Fibroblast of lung (primary cell): ENCODE measurements around the gene IGF1R. TPM values are rescaled to one million over a fixed set of nuclear protein-coding genes. Genes with fewer than 3 reads are reported as not detected.
A peak's percentile ranks its signal among the peaks of the same experiment; 100 is the strongest.

ENCODE experiments used
- DNase-seq, 2 donors: peaks; one replicate each; pipeline versions ENCODE4 v3.0.0 to v3.0.0-alpha.2; 2010; ENCODE audit warnings: low read depth in 2 of 2
- H2AFZ ChIP-seq: 2 replicates; pipeline ENCODE4 v1.5.1; 2012; ENCODE audit warnings: low read length, control low read depth, inconsistent platforms
- H3K27ac ChIP-seq: 2 replicates; pipeline ENCODE4 v1.5.1; 2011; ENCODE audit warnings: low read length, control low read depth; ENCODE audit not compliant: insufficient read depth
- H3K27me3 ChIP-seq: 2 replicates; pipeline ENCODE4 v1.5.1; 2011; ENCODE audit warnings: mild to moderate bottlenecking, low read length; ENCODE audit not compliant: control insufficient read depth, insufficient read depth
- H3K36me3 ChIP-seq: 2 replicates; pipeline ENCODE4 v1.5.1; 2011; ENCODE audit warnings: low read length; ENCODE audit not compliant: control insufficient read depth, insufficient read depth
- H3K4me1 ChIP-seq: 2 replicates; pipeline ENCODE4 v1.5.1; 2011; ENCODE audit warnings: low read length; ENCODE audit not compliant: control insufficient read depth, insufficient read depth; ENCODE audit errors: extremely low read depth
- H3K4me2 ChIP-seq: 2 replicates; pipeline ENCODE4 v1.5.1; 2011; ENCODE audit warnings: low read length, control low read depth; ENCODE audit not compliant: insufficient read depth; ENCODE audit errors: extremely low read depth
- H3K4me3 ChIP-seq, 4 experiments: fragments of 200-600 bp in 1 of 4; sonication (generic) in 1 of 4; replicated peaks in 1 of 4; 2 replicates each; pipeline ENCODE4 v1.5.1; 2011 to 2016; ENCODE audit warnings: low read length in 4 of 4, low read depth in 3 of 4, mild to moderate bottlenecking in 3 of 4, control low read depth in 2 of 4, inconsistent platforms in 1 of 4, mixed read lengths in 1 of 4; ENCODE audit not compliant: insufficient read depth in 1 of 4; ENCODE audit errors: control extremely low read depth in 1 of 4
- H3K79me2 ChIP-seq: 2 replicates; pipeline ENCODE4 v1.5.1; 2012; ENCODE audit warnings: mild to moderate bottlenecking, low read length, inconsistent platforms; ENCODE audit not compliant: control insufficient read depth, insufficient read depth
- H3K9ac ChIP-seq: 2 replicates; pipeline ENCODE4 v1.5.1; 2011; ENCODE audit warnings: mild to moderate bottlenecking, low read length, control low read depth; ENCODE audit not compliant: insufficient read depth
- H3K9me3 ChIP-seq: 2 replicates; pipeline ENCODE4 v1.5.1; 2012; ENCODE audit warnings: low read depth, low read length; ENCODE audit not compliant: control insufficient read depth, insufficient read depth
- H4K20me1 ChIP-seq: 2 replicates; pipeline ENCODE4 v1.5.1; 2011; ENCODE audit warnings: low read length; ENCODE audit not compliant: control insufficient read depth, insufficient read depth; ENCODE audit errors: extremely low read depth
- EZH2 ChIP-seq: IDR thresholded peaks from 2 replicates; pipeline ENCODE4 v1.5.1; 2012; ENCODE audit warnings: low read length, control low read depth, mild to moderate bottlenecking; ENCODE audit errors: missing control alignments
- polyA plus RNA-seq, 2 donors: library from polyadenylated mRNA; depleted of rRNA in 1 of 2; stranded (reverse) in 1 of 2; unstranded in 1 of 2; fragments of >200 nt; gene quantifications; 2 replicates each; pipeline ENCODE4 v1.2.1, GENCODE V29; 2011 to 2012; ENCODE audit warnings: missing spikeins in 1 of 2
- total RNA-seq: library from RNA; depleted of rRNA; stranded (reverse); fragments of >200 nt; gene quantifications from 2 replicates; pipeline ENCODE4 v1.2.1, GENCODE V29; 2014
- TF ChIP-seq, protein P1 (sequence below), 2 donors: IDR thresholded peaks in 1 of 2; conservative IDR thresholded peaks in 1 of 2; 1 replicate in 1 of 2; 2 replicates in 1 of 2; pipeline ENCODE4 v1.5.1; 2011 to 2012; ENCODE audit warnings: low read length in 2 of 2, control low read depth in 1 of 2, inconsistent platforms in 1 of 2, low read depth in 1 of 2, mild to moderate bottlenecking in 1 of 2

The IGF1R gene
- total and polyA plus RNA-seq, 2 donors (not counting 1 experiment from before 2014, with no cell fraction given): 14.6 to 28.6 TPM

DNA sequence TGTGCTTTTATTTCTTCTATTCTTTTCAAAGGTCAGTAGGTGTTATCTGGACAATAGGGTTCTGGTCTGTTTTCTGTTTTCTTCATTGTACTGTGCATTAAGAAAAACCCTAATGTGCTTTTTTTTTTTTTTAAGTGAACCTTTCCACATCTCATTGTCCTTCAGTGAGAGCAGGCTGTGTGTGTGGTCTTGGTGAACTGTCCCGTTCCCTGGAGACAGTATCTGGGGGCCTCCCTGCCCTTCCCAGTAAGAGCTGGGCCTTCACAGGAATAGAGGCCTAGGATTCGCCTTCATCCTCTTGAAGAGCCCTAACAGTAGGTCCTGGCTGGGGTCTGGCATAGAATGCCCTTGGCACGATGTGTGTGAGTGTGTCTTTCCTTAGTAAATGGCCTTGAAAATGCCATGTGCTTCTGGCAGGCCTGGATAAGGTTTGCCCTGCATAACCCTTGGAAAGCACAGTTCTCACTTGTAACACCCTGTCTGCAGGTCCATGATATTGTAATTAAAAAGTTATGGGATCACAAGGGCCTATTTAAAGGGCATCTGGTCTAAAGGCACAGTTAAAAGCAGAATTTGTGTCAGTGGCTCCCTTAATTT lies 81.2 kb downstream of the IGF1R start:
- no peak for TF ChIP-seq EZH2
- TF ChIP-seq, protein P1, sequence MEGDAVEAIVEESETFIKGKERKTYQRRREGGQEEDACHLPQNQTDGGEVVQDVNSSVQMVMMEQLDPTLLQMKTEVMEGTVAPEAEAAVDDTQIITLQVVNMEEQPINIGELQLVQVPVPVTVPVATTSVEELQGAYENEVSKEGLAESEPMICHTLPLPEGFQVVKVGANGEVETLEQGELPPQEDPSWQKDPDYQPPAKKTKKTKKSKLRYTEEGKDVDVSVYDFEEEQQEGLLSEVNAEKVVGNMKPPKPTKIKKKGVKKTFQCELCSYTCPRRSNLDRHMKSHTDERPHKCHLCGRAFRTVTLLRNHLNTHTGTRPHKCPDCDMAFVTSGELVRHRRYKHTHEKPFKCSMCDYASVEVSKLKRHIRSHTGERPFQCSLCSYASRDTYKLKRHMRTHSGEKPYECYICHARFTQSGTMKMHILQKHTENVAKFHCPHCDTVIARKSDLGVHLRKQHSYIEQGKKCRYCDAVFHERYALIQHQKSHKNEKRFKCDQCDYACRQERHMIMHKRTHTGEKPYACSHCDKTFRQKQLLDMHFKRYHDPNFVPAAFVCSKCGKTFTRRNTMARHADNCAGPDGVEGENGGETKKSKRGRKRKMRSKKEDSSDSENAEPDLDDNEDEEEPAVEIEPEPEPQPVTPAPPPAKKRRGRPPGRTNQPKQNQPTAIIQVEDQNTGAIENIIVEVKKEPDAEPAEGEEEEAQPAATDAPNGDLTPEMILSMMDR (conservative IDR thresholded peaks at IDR 0.05 in 1 of 2, IDR thresholded peaks at IDR 0.05 in 1 of 2; ENCODE audit: low read depth in 1 of 2, low read length in 2 of 2): no peak
- H3K36me3 ChIP-seq: no peaks in the 10 kb centered on the region
- H3K79me2 ChIP-seq: peaks cover 66% of the 10 kb centered on the region
- H3K4me3 ChIP-seq: no peak overlapping the region
- H2AFZ ChIP-seq: no peak overlapping the region
- no peak overlapping the region for H3K9ac ChIP-seq
- no peak for DNase-seq
- peak overlapping the region; percentile 95 for H3K27ac ChIP-seq
- H4K20me1 ChIP-seq: no peaks in the 10 kb centered on the region
- no peak overlapping the region for H3K4me2 ChIP-seq
- no peaks in the 10 kb centered on the region for H3K27me3 ChIP-seq
- peaks cover 23% of the 10 kb centered on the region for H3K4me1 ChIP-seq
- H3K9me3 ChIP-seq: no peaks in the 10 kb centered on the region

DNA sequence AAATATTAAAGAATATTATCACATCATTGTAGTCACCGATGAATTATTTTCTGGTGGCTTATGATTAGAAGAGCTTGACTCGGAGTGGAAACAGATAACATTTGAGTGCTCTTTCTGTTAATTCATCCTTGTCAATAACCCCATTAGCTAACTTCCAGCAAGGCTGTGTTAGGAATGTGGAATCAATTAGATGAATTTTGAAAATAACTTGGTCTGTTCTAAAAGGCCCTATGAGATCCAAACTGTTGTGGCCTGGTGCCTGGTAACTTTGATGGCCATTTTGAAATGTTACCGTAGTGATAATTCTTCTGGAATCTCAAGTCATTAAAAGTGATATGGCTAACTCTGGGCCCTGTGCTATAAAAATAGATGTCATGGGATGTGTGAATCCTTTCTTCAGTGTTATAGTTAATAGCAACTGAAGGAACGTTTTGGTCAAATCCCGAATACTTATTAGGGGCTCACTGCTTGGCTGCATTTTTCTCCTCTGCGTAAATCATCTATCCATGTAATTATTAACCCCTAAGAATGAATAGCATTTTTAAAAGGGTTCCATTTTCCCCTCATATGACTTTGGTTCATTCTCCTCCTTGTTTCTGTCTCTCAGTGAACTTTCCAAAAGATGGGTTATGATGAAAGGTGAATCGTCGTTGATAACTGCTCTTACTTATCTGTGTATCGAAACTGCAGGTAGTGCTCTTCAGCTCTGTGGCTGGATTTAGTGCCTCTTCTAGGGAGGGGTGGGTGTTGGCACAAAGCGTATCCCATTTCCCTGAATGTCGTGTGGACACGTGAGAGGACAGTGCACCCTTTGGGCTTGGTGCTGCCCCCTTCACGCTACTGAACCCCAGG lies 82.7 kb downstream of the IGF1R start:
- Histone ChIP-seq H2AFZ (no peak overlapping the region), H3K4me3 (no peak overlapping the region), H3K36me3 (no peaks in the 10 kb centered on the region), H3K4me1 (peaks cover 27% of the 10 kb centered on the region), H3K27me3 (no peaks in the 10 kb centered on the region), H4K20me1 (no peaks in the 10 kb centered on the region), H3K9me3 (no peaks in the 10 kb centered on the region), H3K9ac (no peak overlapping the region), H3K4me2 (no peak overlapping the region), H3K27ac (no peak overlapping the region), H3K79me2 (peaks cover 63% of the 10 kb centered on the region)
- no peak for TF ChIP-seq EZH2
- TF ChIP-seq, protein P1 (conservative IDR thresholded peaks at IDR 0.05 in 1 of 2, IDR thresholded peaks at IDR 0.05 in 1 of 2; ENCODE audit: low read depth in 1 of 2, low read length in 2 of 2): no peak
- DNase-seq: no peak

DNA sequence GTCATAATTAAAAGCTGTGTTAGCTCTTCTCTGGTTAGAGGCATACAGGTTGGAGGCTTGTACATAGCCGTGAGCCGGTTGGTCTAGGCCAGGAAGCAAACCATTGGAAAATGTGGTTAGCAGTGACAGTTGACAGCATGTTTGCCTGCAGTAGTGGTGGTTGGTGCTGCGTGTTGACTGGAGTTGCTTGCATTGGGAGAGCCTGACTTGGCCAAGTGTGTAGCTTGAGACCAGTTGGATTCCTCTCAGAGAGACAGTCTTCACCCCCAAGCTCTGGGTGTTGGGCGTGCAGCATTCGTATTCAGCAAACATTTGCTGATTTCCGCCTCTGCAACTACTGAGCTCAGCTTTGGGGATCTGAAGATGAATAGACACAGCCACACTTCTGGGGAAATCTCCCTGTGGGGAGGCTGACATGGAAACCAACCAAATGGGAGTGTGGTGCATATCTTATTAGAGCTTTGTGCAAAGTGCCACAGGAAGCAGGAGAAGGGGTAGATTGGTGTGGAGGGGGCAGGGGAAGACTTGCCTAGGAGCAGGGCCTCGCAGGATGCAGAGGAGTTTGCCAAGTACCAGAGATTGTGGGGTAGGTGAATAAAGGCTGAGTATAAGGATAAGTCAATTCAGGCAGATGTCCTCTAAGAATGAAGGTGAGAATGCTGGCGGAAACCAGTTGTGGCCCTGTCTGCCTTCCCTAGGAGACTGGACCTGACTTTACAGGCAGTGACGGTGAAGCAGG lies 83.5 kb downstream of the IGF1R start:
- no peaks in the 10 kb centered on the region for H3K27me3 ChIP-seq
- H3K4me3 ChIP-seq: no peak overlapping the region
- H3K79me2 ChIP-seq: peaks cover 62% of the 10 kb centered on the region
- no peak overlapping the region for H3K27ac ChIP-seq
- H3K4me2 ChIP-seq: no peak overlapping the region
- DNase-seq: no peak
- H4K20me1 ChIP-seq: no peaks in the 10 kb centered on the region
- no peaks in the 10 kb centered on the region for H3K9me3 ChIP-seq
- H3K9ac ChIP-seq: no peak overlapping the region
- no peak for TF ChIP-seq EZH2
- TF ChIP-seq, protein P1 (conservative IDR thresholded peaks at IDR 0.05 in 1 of 2, IDR thresholded peaks at IDR 0.05 in 1 of 2; ENCODE audit: low read depth in 1 of 2, low read length in 2 of 2): no peak
- H3K36me3 ChIP-seq: no peaks in the 10 kb centered on the region
- peaks cover 27% of the 10 kb centered on the region for H3K4me1 ChIP-seq
- H2AFZ ChIP-seq: no peak overlapping the region
